GM23338 (cell line): ENCODE measurements around the gene CFAP157. TPM values are rescaled to one million over a fixed set of nuclear protein-coding genes. Genes with fewer than 3 reads are reported as not detected.

Experiments used
- ATAC-seq: fragments of 200-7000 bp; cut with Tn5 transposase; 3 replicates; pipeline ENCODE4 v1.9.1; 2020
- DNase-seq: peaks from one replicate; pipeline ENCODE4 v3.0.0-alpha.2; 2015; ENCODE audit warnings: low spot score
- H2AFZ ChIP-seq: fragments of 200-600 bp; sonication (generic); 2 replicates; pipeline ENCODE4 v1.8.0; 2016; ENCODE audit warnings: antibody characterized with exemption, mild to moderate bottlenecking, moderate library complexity
- H3F3A ChIP-seq: fragments of 200-600 bp; sonication (generic); replicated peaks from 2 replicates; pipeline ENCODE4 v1.8.0; 2017; ENCODE audit warnings: antibody characterized with exemption, mixed run types, low read depth
- H3K27ac ChIP-seq: fragments of 200-600 bp; sonication (generic); 2 replicates; pipeline ENCODE4 v1.6.1; 2016; ENCODE audit warnings: low read depth
- H3K27me3 ChIP-seq: fragments of 200-600 bp; sonication (generic); 2 replicates; pipeline ENCODE4 v1.8.0; 2016; ENCODE audit warnings: mild to moderate bottlenecking, mixed run types, moderate library complexity; ENCODE audit not compliant: insufficient read depth
- H3K36me3 ChIP-seq: fragments of 200-600 bp; sonication (generic); 2 replicates; pipeline ENCODE4 v1.8.0; 2016; ENCODE audit warnings: mild to moderate bottlenecking; ENCODE audit not compliant: insufficient read depth
- H3K4me1 ChIP-seq: fragments of 200-600 bp; sonication (generic); 2 replicates; pipeline ENCODE4 v1.8.0; 2016; ENCODE audit warnings: mild to moderate bottlenecking, moderate library complexity; ENCODE audit not compliant: insufficient read depth
- H3K4me2 ChIP-seq: fragments of 200-600 bp; sonication (generic); 2 replicates; pipeline ENCODE4 v1.7.1; 2017; ENCODE audit warnings: mixed run types
- H3K4me3 ChIP-seq: fragments of 200-600 bp; sonication (generic); 2 replicates; pipeline ENCODE4 v1.6.1; 2016; ENCODE audit warnings: mixed run types
- H3K79me2 ChIP-seq: fragments of 200-600 bp; sonication (generic); replicated peaks from 2 replicates; pipeline ENCODE4 v1.8.0; 2017; ENCODE audit warnings: mild to moderate bottlenecking; ENCODE audit not compliant: insufficient read depth
- H3K9me2 ChIP-seq: fragments of 200-600 bp; sonication (generic); 2 replicates; pipeline ENCODE4 v1.8.0; 2017; ENCODE audit not compliant: insufficient read depth
- H4K20me1 ChIP-seq: fragments of 200-600 bp; sonication (generic); replicated peaks from 2 replicates; pipeline ENCODE4 v1.8.0; 2017; ENCODE audit warnings: mild to moderate bottlenecking; ENCODE audit not compliant: insufficient read depth
- H3K27ac Mint-ChIP-seq: 2 replicates; pipeline ENCODE4 v1.8.0; 2020; ENCODE audit warnings: inconsistent platforms, mild to moderate bottlenecking, moderate library complexity, mixed read lengths
- H3K27me3 Mint-ChIP-seq: 3 replicates; pipeline ENCODE4 v1.8.0; 2022; ENCODE audit warnings: low read depth, mild to moderate bottlenecking, moderate library complexity, mixed read lengths, inconsistent platforms; ENCODE audit not compliant: insufficient read depth, poor library complexity
- H3K36me3 Mint-ChIP-seq: 3 replicates; pipeline ENCODE4 v1.8.0; 2021; ENCODE audit warnings: low read depth, mild to moderate bottlenecking, inconsistent platforms, moderate library complexity, mixed read lengths
- H3K4me1 Mint-ChIP-seq: 3 replicates; pipeline ENCODE4 v1.8.0; 2020; ENCODE audit warnings: mild to moderate bottlenecking, inconsistent platforms, mixed read lengths
- H3K4me3 Mint-ChIP-seq: 3 replicates; pipeline ENCODE4 v1.8.0; 2021; ENCODE audit warnings: moderate library complexity, mild to moderate bottlenecking, inconsistent platforms, mixed read lengths
- H3K9me3 Mint-ChIP-seq: 3 replicates; pipeline ENCODE4 v1.8.0; 2020; ENCODE audit warnings: moderate library complexity, mild to moderate bottlenecking, inconsistent platforms, mixed read lengths
- CREB1 ChIP-seq: fragments of 250-450 bp; sonication (Bioruptor Pico); IDR thresholded peaks from 2 replicates; pipeline ENCODE4 v1.5.0; 2020; ENCODE audit warnings: low read depth, mild to moderate bottlenecking, moderate library complexity
- EZH2 ChIP-seq: fragments of 200-600 bp; sonication (generic); IDR thresholded peaks from one replicate; pipeline ENCODE4 v1.8.0; 2017; ENCODE audit warnings: antibody characterized with exemption, mild to moderate bottlenecking, low read depth; ENCODE audit not compliant: unreplicated experiment
- EZH2phosphoT487 ChIP-seq: fragments of 200-600 bp; sonication (generic); IDR thresholded peaks from one replicate; pipeline ENCODE4 v1.8.1; 2018; ENCODE audit warnings: antibody characterized with exemption; ENCODE audit not compliant: unreplicated experiment
- POLR2AphosphoS5 ChIP-seq: IDR thresholded peaks from 2 replicates; pipeline ENCODE4 v1.6.1; 2016; ENCODE audit warnings: antibody characterized with exemption, low read depth
- ZNF114 ChIP-seq: fragments of 250-450 bp; sonication (Bioruptor Pico); IDR thresholded peaks from 2 replicates; pipeline ENCODE4 v1.5.0; 2020; ENCODE audit warnings: mild to moderate bottlenecking, moderate library complexity
- ZNF331 ChIP-seq: fragments of 250-450 bp; sonication (Bioruptor Pico); IDR thresholded peaks from 2 replicates; pipeline ENCODE4 v1.5.0; 2020; ENCODE audit warnings: low read depth, mild to moderate bottlenecking, moderate library complexity
- polyA plus RNA-seq: library from polyadenylated mRNA; unstranded; fragments of >200 nt; fragmentation: Nextera tagmentation; extraction: Ambion mirVana; gene quantifications from 2 replicates; pipeline ENCODE4 v1.2.1, GENCODE V29; 2016
- total RNA-seq: library from RNA; depleted of rRNA; stranded (reverse); fragments of >200 nt; shearing (Covaris generic); gene quantifications from 2 replicates; pipeline ENCODE4 v1.2.3, GENCODE V29; 2014
- TF ChIP-seq, protein P1 (sequence below): IDR thresholded peaks from 2 replicates; pipeline ENCODE4 v1.6.1; 2016; ENCODE audit warnings: antibody characterized with exemption
- TF ChIP-seq, protein P2 (sequence below): fragments of 250-450 bp; sonication (Bioruptor Pico); IDR thresholded peaks from 2 replicates; pipeline ENCODE4 v1.5.0; 2020; ENCODE audit warnings: mild to moderate bottlenecking, moderate library complexity
- TF ChIP-seq, protein P3 (sequence below): IDR thresholded peaks from one replicate; pipeline ENCODE4 v1.6.1; 2018; ENCODE audit warnings: antibody characterized with exemption; ENCODE audit not compliant: unreplicated experiment

The CFAP157 gene
- total and polyA plus RNA-seq, 2 experiments from 2014 or later = 0.17 to 0.55 TPM

DNA sequence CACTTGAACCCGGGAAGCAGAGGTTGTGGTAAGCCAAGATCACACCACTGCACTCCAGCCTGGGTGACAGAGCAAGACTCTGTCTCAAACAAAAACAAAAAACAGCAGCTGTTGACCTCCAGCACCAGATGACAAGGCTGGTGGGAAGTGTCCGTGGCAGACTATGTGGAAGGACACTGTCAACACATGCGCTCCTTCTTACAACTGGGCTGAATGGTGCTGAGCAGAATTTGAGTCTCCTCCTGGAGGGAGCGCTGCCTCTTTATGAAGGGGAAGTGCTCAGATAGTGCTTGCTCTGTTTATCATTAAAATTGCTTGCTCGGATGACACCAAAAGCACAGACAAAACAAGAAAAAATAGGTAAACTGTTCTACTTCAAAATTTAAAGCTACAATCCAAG, 9.2 kb upstream of the CFAP157 start:
- no peaks in the 10 kb centered on the region for H3K27me3 ChIP-seq
- no peaks in the 10 kb centered on the region for H3K9me2 ChIP-seq
- DNase-seq (no peak), ATAC-seq (no peak)
- H3K36me3 ChIP-seq = no peaks in the 10 kb centered on the region
- TF ChIP-seq EZH2phosphoT487 (no peak), CREB1 (CRISPR knock-in tag) (no peak)
- TF ChIP-seq, protein P1, sequence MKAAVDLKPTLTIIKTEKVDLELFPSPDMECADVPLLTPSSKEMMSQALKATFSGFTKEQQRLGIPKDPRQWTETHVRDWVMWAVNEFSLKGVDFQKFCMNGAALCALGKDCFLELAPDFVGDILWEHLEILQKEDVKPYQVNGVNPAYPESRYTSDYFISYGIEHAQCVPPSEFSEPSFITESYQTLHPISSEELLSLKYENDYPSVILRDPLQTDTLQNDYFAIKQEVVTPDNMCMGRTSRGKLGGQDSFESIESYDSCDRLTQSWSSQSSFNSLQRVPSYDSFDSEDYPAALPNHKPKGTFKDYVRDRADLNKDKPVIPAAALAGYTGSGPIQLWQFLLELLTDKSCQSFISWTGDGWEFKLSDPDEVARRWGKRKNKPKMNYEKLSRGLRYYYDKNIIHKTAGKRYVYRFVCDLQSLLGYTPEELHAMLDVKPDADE = no peak
- H3K79me2 ChIP-seq = no peaks in the 10 kb centered on the region
- peaks cover 6% of the 10 kb centered on the region for H3K27me3 Mint-ChIP-seq
- H3K27ac ChIP-seq = no peak overlapping the region
- no peaks in the 10 kb centered on the region; the same call in 1 of the 3 replicates for H3K9me3 Mint-ChIP-seq
- no peak overlapping the region for H3K4me3 ChIP-seq
- no peak overlapping the region for H3K4me2 ChIP-seq
- H3K4me1 ChIP-seq = no peaks in the 10 kb centered on the region
- H3F3A ChIP-seq = no peaks in the 10 kb centered on the region; the same call in 1 of the 2 replicates
- H4K20me1 ChIP-seq = no peaks in the 10 kb centered on the region
- H3K27ac Mint-ChIP-seq = no peak overlapping the region
- H3K4me3 Mint-ChIP-seq = no peak overlapping the region; the same call in 2 of the 3 replicates
- no peak overlapping the region for H2AFZ ChIP-seq
- no peaks in the 10 kb centered on the region for H3K36me3 Mint-ChIP-seq
- H3K4me1 Mint-ChIP-seq = peaks cover 2% of the 10 kb centered on the region; the same call in 2 of the 3 replicates

DNA sequence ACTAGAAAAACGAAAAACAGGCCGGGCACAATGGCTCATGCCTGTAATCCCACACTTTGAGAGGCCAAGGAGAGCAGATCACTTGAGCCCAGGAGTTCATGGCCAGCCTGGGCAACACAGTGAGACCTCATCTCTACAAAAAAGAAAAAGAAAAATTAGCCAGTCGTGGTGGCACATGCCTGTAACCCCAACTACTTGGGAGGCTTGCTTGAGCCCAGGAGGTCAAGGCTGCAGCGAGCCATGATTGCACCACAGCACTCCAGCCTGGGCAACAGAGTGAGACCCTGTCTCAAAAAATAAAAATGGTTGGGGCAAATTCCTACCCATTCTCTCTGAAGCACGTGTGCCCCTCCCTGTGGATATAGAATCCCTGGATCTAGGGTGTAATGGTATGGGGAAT, 8.4 kb upstream of the CFAP157 start:
- Mint-ChIP-seq H3K9me3 (no peaks in the 10 kb centered on the region; the same call in 1 of the 3 replicates), H3K4me1 (peaks cover 2% of the 10 kb centered on the region; the same call in 2 of the 3 replicates), H3K27me3 (peaks cover 6% of the 10 kb centered on the region), H3K27ac (no peak overlapping the region), H3K4me3 (peak overlapping the region; percentile 52; the same call in 2 of the 3 replicates), H3K36me3 (no peaks in the 10 kb centered on the region)
- DNase-seq (no peak), ATAC-seq (no peak)
- Histone ChIP-seq H3K27me3 (no peaks in the 10 kb centered on the region), H3K79me2 (no peaks in the 10 kb centered on the region), H3K4me2 (no peak overlapping the region), H2AFZ (no peak overlapping the region), H3K9me2 (no peaks in the 10 kb centered on the region), H3K36me3 (no peaks in the 10 kb centered on the region), H4K20me1 (no peaks in the 10 kb centered on the region), H3F3A (no peaks in the 10 kb centered on the region; the same call in 1 of the 2 replicates), H3K27ac (no peak overlapping the region), H3K4me3 (no peak overlapping the region), H3K4me1 (no peaks in the 10 kb centered on the region)
- no peak for TF ChIP-seq POLR2AphosphoS5
- TF ChIP-seq, protein P2, sequence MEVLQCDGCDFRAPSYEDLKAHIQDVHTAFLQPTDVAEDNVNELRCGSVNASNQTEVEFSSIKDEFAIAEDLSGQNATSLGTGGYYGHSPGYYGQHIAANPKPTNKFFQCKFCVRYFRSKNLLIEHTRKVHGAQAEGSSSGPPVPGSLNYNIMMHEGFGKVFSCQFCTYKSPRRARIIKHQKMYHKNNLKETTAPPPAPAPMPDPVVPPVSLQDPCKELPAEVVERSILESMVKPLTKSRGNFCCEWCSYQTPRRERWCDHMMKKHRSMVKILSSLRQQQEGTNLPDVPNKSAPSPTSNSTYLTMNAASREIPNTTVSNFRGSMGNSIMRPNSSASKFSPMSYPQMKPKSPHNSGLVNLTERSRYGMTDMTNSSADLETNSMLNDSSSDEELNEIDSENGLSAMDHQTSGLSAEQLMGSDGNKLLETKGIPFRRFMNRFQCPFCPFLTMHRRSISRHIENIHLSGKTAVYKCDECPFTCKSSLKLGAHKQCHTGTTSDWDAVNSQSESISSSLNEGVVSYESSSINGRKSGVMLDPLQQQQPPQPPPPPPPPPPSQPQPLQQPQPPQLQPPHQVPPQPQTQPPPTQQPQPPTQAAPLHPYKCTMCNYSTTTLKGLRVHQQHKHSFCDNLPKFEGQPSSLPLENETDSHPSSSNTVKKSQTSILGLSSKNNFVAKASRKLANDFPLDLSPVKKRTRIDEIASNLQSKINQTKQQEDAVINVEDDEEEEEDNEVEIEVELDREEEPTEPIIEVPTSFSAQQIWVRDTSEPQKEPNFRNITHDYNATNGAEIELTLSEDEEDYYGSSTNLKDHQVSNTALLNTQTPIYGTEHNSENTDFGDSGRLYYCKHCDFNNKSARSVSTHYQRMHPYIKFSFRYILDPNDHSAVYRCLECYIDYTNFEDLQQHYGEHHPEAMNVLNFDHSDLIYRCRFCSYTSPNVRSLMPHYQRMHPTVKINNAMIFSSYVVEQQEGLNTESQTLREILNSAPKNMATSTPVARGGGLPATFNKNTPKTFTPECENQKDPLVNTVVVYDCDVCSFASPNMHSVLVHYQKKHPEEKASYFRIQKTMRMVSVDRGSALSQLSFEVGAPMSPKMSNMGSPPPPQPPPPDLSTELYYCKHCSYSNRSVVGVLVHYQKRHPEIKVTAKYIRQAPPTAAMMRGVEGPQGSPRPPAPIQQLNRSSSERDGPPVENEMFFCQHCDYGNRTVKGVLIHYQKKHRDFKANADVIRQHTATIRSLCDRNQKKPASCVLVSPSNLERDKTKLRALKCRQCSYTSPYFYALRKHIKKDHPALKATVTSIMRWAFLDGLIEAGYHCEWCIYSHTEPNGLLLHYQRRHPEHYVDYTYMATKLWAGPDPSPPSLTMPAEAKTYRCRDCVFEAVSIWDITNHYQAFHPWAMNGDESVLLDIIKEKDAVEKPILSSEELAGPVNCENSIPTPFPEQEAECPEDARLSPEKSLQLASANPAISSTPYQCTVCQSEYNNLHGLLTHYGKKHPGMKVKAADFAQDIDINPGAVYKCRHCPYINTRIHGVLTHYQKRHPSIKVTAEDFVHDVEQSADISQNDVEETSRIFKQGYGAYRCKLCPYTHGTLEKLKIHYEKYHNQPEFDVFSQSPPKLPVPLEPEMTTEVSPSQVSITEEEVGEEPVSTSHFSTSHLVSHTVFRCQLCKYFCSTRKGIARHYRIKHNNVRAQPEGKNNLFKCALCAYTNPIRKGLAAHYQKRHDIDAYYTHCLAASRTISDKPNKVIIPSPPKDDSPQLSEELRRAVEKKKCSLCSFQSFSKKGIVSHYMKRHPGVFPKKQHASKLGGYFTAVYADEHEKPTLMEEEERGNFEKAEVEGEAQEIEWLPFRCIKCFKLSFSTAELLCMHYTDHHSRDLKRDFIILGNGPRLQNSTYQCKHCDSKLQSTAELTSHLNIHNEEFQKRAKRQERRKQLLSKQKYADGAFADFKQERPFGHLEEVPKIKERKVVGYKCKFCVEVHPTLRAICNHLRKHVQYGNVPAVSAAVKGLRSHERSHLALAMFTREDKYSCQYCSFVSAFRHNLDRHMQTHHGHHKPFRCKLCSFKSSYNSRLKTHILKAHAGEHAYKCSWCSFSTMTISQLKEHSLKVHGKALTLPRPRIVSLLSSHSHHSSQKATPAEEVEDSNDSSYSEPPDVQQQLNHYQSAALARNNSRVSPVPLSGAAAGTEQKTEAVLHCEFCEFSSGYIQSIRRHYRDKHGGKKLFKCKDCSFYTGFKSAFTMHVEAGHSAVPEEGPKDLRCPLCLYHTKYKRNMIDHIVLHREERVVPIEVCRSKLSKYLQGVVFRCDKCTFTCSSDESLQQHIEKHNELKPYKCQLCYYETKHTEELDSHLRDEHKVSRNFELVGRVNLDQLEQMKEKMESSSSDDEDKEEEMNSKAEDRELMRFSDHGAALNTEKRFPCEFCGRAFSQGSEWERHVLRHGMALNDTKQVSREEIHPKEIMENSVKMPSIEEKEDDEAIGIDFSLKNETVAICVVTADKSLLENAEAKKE (CRISPR knock-in tag) = no peak
- TF ChIP-seq ZNF114 = no peak
- TF ChIP-seq EZH2 = no peak
- TF ChIP-seq CREB1 (CRISPR knock-in tag) = no peak
- no peak for TF ChIP-seq ZNF331 (CRISPR knock-in tag)
- TF ChIP-seq, protein P3, sequence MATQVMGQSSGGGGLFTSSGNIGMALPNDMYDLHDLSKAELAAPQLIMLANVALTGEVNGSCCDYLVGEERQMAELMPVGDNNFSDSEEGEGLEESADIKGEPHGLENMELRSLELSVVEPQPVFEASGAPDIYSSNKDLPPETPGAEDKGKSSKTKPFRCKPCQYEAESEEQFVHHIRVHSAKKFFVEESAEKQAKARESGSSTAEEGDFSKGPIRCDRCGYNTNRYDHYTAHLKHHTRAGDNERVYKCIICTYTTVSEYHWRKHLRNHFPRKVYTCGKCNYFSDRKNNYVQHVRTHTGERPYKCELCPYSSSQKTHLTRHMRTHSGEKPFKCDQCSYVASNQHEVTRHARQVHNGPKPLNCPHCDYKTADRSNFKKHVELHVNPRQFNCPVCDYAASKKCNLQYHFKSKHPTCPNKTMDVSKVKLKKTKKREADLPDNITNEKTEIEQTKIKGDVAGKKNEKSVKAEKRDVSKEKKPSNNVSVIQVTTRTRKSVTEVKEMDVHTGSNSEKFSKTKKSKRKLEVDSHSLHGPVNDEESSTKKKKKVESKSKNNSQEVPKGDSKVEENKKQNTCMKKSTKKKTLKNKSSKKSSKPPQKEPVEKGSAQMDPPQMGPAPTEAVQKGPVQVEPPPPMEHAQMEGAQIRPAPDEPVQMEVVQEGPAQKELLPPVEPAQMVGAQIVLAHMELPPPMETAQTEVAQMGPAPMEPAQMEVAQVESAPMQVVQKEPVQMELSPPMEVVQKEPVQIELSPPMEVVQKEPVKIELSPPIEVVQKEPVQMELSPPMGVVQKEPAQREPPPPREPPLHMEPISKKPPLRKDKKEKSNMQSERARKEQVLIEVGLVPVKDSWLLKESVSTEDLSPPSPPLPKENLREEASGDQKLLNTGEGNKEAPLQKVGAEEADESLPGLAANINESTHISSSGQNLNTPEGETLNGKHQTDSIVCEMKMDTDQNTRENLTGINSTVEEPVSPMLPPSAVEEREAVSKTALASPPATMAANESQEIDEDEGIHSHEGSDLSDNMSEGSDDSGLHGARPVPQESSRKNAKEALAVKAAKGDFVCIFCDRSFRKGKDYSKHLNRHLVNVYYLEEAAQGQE = no peak
- TF ChIP-seq, protein P1 = no peak
